NCI-H226 (cell line): ENCODE data around the gene ZMIZ1.

Experiments used
- DNase-seq: peaks from one replicate; pipeline ENCODE4 v3.0.0-alpha.2; 2015

The ZMIZ1 gene

DNA sequence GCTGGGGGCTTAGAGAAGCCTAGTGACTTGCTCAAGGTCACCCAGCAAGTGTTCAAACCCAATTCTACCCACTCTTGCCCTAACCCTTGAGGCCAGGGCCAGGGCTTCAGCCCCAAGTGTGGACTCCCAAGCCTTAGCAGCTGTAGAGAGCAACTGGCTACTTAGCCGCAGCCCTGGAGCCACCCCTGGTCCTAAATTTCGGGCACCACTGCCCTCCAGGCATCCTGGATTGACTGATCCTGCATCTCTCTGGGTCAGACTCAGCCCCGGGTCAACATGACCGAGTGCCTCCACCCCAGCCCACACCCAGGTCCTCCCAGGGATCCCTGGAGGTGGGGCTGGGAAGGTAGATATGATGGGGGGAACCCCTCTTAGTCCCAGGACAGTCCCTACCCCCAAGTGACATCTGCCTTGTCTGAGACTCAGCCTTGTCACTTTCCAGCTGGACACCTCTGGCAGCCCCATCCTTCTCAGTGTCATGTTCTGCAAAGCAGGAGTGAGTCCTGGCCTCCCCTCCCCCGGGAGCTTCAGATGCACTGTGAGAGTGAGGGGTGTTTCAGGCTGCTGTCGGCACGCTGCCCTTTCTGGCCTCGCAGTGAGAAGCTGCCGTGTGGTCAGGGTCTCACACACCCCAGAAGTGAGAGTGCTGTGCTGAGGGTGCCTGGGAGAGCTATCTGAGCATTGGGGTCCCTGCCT, 89.8 kb downstream of the ZMIZ1 start:
- no peak for DNase-seq

DNA sequence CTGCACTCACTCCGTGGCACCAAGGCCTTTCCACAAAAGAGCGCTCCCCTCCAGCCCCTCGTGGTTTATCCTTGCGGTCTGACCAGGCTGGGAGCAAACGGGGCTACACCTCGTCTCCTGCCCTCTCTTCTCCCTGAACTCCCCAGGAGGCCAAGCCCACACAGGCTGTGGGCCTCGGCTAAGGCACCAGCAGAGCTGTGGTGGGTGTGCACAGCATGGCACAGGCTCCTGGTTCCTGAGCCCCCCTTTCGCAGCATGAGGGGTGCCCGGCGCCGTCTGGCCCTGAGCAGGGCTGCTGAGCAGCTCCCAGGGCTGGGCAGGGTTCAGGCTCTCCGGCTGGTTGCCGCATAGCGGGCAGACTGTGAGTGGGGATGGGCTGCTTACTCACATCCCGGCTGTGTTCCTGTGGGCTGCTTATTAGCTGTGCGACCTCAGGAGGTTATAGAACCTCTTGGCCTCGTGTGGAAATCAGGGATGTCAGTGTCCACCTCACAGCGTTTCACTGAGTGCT, 90.4 kb downstream of the ZMIZ1 start:
- DNase-seq: peak; percentile 61

DNA sequence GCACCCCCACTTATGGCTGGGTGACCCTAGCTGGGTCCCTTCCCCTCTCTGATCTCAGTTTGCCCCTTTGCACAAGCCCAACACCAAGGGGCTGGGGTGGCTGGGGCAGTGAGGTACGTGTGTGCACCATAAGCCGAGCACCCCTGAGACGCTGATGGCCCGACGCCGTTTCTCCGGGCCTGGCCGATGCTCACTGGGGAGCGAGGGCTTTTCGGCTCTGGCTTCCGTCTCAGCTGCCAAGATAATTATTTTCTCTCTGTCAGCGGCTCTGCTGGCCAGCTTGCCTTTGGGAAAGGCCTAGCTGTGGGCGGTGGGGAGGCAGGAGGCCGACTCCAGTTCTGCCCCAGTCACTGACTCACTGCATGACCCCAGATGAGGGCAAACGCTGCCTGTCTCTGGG, 91.0 kb downstream of the ZMIZ1 start:
- no peak for DNase-seq

DNA sequence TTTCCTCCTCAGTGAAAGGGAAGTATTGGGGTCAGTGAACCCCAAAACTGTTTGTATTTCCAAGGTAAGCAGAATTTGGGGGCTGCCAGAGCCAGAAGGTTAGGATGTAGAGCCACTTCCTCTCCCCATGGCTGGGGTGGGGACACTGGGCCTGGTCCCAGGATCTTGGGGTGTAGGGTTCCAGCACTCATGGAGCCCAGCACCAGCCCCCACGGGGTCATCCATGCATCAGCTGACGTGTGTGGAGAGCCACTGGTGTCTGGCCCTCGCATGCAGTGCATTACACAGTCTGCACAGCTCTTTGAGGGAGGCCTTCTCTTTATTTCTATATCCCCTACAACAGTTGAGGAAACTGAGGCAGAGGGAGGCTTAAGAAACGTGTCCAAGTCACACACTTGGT, 91.4 kb downstream of the ZMIZ1 start:
- no peak for DNase-seq

DNA sequence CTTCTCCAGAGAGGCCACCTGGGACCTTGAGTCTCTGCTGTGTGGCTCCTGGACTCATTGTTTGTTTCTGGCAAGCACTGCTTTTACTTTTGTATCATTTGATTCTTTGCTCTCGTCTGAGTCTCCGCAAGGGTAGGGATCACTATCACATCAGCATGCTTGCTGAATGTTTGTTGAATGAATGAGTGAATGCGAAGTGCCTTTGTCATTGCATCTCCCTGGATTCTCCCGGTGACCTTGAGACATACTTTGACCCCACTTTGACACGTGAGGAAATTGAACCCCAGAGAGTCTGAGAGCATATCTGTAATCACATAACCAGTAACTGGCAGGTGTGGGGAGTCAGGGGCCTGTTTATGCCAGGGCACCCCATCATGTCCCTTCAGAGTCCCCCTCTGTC, 92.8 kb downstream of the ZMIZ1 start:
- DNase-seq: no peak

DNA sequence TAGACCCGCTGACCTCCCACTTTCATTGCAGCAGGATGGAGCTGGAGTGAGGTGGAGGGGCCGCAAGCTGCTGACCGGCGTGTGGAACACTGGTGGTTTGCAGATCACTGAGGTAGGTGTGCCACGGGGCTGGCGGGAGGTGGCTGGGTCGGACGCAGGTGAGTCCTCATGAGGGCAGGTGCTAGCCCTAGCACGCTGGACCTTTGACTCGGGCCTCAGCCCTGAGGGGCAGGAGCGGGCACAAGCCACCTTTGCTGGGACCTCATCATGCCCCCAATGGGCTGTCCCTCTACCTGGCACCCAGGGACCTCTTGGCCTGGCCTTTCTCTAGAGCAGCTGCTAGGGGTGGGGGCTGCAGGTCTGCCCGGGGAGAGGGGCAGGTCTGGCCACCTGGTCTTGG, 93.3 kb downstream of the ZMIZ1 start:
- no peak for DNase-seq

DNA sequence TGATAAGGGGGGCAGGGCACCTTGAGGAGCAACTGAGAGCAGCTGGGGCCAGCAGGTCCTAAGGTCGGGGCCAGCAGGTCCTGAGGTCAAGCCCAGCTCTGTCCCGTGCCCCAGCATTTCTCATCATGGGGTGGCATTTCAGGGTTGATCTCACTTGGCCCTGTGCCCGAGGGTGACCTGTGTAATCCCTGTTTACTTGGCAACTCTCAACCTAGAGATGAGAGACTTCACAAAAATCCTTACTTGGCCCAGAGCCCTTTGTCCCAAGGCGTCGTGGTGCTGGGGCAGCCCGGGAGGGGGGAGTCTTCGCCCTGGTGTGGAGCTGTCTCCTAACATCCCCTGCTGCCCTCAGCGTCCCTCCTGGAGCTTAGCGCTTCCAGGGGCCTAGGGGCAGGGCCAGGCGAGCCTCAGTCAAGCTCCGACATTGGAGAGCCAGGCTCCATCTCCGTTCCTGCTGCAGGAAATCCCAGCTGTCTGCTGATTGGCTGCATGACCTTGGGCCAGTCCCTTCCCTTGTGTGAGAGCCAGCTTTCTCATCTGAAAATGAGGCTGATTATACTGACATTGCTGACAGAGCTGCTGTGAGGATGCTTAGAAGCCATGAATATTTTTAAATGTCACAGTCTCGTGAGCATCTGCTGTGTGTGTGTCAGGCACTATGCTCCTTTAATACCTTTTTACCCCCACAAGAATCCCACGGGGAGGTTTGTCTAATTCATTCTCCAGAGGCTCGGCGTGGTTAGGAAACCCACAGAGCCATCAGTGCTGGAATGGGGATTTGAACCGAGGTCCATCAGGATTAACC, 94.3 kb downstream of the ZMIZ1 start:
- peak; percentile 92 for DNase-seq

DNA sequence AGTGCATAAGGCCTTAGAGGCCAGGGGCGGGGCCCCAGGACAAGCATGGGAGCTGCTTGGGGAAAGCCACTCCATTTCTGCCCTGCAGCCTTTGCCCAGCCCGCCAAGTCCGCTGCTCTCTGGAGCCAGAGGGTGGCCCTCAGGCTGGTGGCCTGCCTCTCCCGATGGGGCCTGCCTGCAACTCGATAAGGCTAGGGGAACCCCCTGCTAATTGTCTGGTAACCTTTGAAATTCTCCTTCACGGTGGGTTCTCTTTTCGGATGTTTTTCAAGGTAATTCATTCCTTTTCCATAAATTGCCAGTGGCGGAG, 94.9 kb downstream of the ZMIZ1 start:
- no peak for DNase-seq

DNA sequence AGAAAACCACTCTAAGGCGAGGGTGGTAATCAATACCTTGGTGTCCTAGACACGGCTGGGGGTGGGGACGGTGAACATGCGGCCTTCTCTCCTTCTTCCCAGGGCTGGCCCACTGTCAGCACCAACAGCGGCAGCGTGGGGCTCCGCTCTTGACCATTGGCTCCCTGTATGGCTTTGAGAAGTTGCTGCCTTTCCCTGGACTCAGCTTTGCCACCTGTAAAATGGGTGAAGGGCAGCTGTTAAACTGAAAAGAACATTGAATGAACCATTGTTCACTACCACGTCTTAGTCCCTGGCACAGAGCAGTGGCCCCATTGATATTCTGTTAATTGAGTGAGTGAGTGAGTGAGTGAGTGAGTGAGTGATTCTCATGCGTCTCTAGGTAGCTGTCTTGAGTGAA, 95.3 kb downstream of the ZMIZ1 start:
- no peak for DNase-seq

DNA sequence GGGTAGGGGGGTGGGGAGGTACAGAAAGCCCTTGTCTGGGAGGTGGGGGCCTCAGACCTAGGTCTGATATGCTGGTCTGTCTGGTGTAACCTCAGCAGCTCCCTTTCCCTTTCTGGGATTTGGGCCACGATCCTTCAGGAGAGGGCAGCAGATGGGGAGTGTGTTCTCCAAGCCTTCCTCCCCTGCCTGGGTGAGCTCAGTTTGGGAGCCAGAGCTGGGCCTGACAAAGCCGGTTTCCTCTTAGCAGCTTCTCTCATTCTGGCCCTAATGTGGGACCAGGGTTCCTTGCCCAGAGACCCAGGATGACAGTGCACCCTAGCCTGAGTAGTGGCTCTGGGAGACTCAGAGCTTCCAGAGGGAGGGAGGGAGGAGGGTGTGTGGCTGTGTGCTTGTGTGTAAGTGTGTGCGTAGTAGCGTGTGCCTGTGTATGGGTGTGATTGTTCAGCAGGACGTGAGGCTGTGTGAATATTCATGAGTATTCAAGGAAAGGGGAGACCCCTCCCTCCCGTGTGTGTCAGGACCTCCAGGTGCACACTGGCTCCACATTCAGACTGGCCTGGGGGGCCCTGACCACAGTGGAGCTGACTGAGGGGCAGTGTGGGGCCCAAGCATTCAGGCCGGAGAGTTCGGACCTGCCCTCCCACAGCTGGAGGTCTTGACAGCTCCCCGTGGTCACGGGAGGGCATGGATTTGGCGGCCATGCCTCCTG, 96.5 kb downstream of the ZMIZ1 start:
- DNase-seq: no peak

DNA sequence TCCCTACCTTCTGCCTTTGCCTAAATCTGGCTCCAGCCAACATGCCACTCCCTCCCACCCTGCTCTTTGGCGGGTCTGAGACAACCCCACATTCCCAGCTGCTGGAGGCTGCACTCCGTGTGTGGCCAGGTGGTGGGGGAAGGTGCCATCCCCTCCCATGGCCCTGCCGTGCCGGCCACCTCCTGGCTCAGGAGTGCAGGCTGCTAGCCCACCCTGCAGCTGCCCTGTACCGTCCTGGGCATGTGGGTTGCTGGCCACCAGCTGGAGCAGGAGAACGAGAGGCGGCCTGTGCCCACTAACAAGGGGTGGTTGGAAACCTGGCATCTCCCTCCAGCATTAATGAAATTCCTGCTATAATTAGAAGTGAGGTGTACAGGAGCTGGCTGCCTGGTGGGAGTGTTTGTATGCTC, 97.6 kb downstream of the ZMIZ1 start:
- DNase-seq: no peak

DNA sequence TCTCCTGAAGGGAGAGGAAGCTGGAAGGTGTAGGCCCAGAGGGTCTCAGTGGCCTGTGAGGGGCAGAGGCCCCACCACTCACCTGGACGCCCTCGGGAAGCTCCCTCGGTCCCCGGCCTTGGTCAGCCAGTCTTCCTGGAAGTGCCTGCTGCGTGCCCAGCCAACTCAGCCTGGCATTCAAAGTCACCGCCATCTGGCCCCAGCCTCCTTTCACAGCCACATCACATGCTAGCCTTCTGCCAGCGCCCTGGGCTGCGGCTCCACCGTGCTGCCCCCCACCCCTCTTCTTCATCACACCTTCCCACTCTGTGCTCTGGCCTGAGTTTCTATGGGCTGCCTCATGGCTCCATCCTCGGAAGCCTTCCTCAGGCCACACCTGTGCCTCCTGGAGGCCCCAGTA, 98.0 kb downstream of the ZMIZ1 start:
- DNase-seq: no peak

DNA sequence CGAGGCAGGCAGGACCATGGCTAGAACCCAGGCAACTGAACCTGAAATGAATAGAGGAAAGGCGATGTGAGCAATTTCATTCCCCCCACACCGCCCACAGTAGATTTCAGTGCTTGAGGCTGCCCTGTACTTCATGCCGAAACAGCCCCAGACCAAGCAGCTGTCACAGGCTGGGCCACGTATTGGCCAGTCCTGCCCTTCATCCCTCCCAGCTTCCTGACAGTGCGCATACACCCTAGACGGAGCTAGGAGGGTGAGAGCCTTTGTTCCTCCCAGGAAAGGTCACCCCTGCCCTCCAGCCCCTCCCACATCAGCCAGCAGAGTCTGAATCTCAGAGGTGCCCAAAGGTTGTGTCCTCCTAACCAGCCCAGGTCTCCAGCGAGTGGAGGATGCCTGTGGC, 98.8 kb downstream of the ZMIZ1 start:
- no peak for DNase-seq

DNA sequence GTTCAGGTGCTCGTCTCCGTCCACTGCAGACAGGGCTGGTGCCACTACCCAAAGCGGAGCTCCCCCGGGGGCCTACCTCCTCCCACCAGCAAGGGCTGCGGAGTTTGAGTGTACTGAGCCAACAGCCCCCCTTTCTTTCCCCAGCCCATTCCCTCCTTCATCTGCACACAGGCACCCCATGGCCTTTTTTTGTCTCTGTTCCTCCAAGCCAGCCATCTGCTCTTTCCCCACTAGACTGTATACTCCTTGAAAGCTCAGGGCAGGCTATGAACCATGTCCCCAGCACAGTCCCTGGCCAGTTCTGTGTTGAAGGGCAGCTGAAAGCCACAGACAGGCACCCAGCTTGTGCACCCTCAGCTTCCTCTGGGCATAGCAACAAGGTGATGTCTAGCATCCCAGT, 99.4 kb downstream of the ZMIZ1 start:
- DNase-seq: no peak

DNA sequence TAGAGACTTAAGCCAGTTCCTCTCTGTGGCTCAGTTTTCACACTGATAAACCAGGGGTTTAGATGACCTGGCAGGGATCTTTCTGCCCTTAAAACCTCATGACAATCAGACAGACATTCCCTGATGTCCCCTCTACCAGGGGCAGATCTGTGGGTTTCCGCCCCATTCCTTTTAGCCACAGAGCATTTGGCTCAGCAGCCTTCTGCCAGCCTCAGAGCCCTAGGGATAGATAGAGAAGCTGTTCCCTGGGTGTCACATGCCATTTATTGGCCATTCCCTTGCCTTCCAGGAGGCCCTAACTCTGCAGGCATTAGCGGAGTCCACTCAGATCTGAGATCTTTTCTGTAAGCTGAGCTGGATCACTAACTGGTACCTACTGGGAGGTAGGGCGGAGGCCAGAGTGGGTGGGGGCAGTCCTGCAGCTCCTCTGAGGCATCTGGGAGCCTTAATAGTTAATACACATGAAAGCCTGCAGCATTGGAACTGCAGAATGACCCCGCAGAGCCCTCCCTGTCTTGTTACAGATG, 101.5 kb downstream of the ZMIZ1 start:
- DNase-seq: no peak

DNA sequence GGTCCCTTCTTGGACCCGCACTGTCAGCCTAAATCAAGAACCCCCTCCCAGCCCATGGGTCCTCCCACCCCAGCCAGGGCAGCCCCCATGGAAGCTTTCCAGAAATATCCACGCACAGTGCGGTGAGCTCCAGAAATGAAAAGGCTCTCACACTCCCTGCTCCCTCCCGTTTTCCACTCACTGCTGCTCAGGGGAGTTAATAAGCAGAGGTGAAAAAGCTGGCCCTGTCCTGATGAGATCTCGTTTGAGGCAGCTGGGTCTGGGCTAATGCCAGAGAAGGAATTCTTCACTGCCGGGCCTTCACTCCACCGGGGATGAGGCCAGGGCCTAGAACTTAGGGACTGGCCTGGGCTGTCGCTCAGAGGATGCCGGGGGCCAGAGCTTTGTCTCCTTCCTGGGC, 102.2 kb downstream of the ZMIZ1 start:
- no peak for DNase-seq

DNA sequence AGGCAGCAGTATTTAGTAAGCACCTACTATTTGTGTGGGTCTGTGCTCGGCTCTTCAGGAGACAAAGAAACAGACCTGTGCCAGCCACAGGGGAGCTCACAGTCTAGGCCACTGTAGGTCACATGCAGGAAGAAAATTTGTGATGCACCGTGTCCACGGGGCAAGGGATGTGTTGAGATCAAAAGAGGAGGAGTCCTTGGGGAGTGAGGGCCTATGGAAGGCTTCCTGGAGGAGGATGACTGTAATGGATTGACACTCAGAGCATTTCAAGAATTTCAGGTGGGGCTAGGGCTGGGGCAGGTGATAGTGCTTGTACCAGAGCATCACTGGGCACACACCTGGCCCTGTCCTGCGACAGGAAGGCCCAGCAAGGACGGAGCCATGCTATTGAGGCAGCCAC, 102.7 kb downstream of the ZMIZ1 start:
- no peak for DNase-seq

DNA sequence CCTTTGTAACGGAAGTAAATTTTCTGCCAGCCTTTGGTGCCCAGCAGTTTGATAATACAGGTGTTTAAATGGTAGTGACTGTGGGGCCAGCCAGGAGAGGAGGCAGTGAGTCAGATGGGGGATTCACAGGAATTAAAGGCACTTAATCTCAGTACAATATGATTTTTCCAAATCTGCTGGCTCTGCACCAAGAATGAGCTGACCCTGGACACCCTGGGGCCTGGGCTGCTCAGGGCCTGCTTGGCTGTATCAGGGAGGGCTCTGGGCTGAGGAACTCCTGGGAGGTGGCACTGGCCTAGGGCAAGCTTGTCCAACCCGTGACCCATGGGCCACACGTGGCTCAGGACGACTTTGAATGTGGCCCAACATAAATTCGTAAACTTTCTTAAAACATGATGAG, 104.1 kb downstream of the ZMIZ1 start:
- no peak for DNase-seq

DNA sequence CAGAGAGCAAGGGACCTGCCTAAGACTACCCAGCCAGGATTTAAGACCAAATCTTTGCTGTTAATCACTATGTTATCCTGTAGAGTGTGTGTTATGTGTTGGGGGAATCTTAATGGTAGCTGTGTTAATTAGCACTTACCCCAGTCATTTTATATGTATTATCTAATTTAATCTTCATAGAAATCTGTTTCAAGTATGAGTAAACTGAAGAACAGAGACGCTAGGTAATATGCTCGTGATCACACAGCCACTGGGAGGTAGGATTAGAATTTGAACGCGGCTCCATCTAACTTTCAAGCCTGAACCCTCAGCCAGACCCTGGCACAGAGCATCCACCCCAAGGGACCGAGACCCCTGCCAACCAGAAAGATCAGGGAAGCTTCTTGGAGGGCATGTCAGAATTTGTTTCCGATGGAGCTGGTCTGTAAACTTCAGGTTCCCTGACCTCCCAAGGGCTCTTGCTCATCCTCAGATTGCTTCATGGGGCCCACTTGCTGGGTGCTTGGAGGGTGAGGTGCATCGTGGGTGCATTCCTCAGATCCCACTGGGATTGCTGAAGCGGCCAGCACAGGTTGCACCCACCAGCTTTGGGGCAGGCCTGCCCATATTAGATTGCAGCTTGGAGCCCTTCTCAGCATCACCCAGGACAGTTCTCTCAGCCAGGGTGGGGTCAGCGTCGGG, 105.0 kb downstream of the ZMIZ1 start:
- no peak for DNase-seq

DNA sequence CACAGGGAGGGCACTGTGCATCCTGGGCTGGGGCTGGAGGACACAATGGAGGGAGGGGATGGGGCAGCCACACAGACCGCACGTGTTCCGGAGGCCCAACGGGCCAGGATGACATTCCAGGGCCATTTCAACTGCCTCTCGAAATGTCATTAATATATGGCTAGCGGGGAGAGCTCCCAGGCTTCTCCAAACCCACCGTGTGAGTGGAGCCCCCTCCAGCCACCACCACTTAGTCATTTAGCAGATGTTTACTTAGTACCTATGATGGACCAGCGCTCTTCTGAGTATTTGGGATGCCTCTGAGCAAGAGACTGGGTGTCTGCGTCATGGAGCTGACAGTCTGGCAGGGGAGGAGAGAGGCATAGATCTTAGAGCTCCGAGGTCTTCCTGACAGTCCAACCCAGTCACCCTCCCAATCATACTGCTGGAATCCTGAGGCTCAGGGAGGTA, 107.3 kb downstream of the ZMIZ1 start:
- no peak for DNase-seq

DNA sequence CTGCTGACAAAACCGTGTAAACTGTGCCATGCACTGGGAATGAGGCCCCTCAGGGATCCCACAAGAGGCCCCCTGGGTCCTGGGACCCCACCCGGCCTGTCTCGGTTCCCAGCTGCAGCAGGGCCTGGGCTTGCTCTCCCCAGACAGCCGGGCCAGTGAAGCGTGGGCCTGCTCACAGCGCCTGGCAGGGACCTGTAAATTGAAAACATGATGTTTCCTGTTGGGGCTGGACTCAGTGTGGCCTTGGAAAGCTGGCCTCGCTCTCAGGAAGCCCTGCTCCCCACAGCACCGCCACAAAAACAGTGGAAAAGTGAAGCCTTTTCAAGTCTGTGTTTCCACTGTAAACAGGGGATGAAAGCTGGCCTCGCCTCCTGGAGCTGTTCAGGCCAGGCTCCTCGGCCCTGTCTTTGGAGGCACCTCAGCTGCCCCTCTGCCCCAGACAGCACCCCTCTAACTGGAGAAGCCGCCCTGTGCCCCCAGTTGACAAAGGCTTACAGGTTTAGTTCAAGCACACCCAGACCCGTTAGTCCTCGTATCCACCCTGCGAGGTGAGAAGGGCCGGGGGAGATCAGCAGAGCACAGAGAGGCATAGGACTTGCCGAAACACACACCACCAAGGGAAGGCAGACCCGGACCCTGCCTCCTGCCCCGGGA, 108.3 kb downstream of the ZMIZ1 start:
- DNase-seq: no peak

DNA sequence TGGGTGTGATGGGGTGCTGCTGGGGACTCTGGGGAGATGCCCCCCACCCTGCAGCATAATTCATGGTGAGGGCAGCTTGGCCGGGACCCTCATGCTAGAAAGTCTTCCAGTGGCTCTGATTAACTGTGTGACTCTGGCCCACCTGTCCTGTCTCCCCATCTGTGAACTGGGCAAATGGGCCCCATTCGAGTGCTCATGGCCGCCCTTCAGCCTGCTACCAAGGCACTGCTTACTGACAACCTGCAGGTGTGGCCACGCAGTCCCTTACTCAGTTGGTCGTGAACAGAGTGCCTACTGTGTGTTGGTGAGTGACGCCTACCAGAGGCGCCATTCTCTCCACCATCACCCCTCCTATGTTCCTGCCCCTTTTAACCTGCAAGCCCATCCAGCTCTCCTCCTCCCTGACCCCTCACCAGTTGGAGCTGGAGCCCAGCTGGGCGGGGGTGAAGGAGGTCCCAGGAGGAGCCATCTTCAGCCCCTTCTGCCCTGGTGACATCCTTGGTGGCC, 109.4 kb downstream of the ZMIZ1 start:
- no peak for DNase-seq
